GM21447 (cell line): Measurements from ENCODE around the gene SCFD2.
"Not testable (repeated sequence)": the region's sequence is repeated elsewhere in the genome, so short reads cannot be mapped to it uniquely, and the experiment has no call there.

Experiments used
- ATAC-seq: cut with Tn5 transposase; IDR thresholded peaks from one replicate; pipeline ENCODE4 v1.9.1; 2021; ENCODE audit not compliant: unreplicated experiment

SCFD2 gene

GRCh38 chr4:52996261-52997131, 369.4 kb downstream of the SCFD2 start:
- no peak for ATAC-seq

GRCh38 chr4:52995360-52996030, 370.4 kb downstream of the SCFD2 start:
- no peak for ATAC-seq

- no peak for ATAC-seq
These were observed 371.3 kb downstream of the SCFD2 start for GRCh38 chr4:52994567-52994966.

- no peak for ATAC-seq
These were observed 372.1 kb downstream of the SCFD2 start for GRCh38 chr4:52993771-52994170.

GRCh38 chr4:52992551-52992950, 373.3 kb downstream of the SCFD2 start:
- not testable (repeated sequence) for ATAC-seq

- ATAC-seq = no peak
These were observed 374.4 kb downstream of the SCFD2 start for GRCh38 chr4:52991472-52991871.

GRCh38 chr4:52990706-52991105, 375.2 kb downstream of the SCFD2 start:
- no peak for ATAC-seq

GRCh38 chr4:52989865-52990264, 376.0 kb downstream of the SCFD2 start:
- no peak for ATAC-seq

- ATAC-seq = no peak
These were observed 378.3 kb downstream of the SCFD2 start for GRCh38 chr4:52987392-52988056.

GRCh38 chr4:52984462-52984881, 381.4 kb downstream of the SCFD2 start:
- ATAC-seq = no peak

- ATAC-seq = no peak
These were observed 382.1 kb downstream of the SCFD2 start for GRCh38 chr4:52983563-52984303.

GRCh38 chr4:52982946-52983340, 382.9 kb downstream of the SCFD2 start:
- no peak for ATAC-seq

- ATAC-seq = no peak
These were observed 383.5 kb downstream of the SCFD2 start for GRCh38 chr4:52982255-52982945.

- no peak for ATAC-seq
These were observed 385.9 kb downstream of the SCFD2 start for GRCh38 chr4:52979821-52980590.

- ATAC-seq = no peak
These were observed 386.8 kb downstream of the SCFD2 start for GRCh38 chr4:52979020-52979419.

- no peak for ATAC-seq
These were observed 388.6 kb downstream of the SCFD2 start for GRCh38 chr4:52977252-52977651.

GRCh38 chr4:52976523-52977230, 389.2 kb downstream of the SCFD2 start:
- no peak for ATAC-seq

GRCh38 chr4:52968691-52969090, 397.2 kb downstream of the SCFD2 start:
- no peak for ATAC-seq

GRCh38 chr4:52968241-52968640, 397.6 kb downstream of the SCFD2 start:
- no peak for ATAC-seq
